HEK293 (cell line): ENCODE results near the gene IL34.

ENCODE experiments used
- CTCF ChIA-PET: fragments of 350-600 bp; formaldehyde crosslinking; extraction: SDS; loops from one replicate; lab custom pipeline; 2021; ENCODE audit warnings: antibody characterized with exemption; lab: Yijun Ruan, JAX
- POLR2A ChIA-PET: fragments of 300-600 bp; formaldehyde crosslinking; extraction: SDS; loops from one replicate; lab custom pipeline; 2020; ENCODE audit warnings: antibody characterized with exemption, inconsistent platforms; lab: Yijun Ruan, JAX
- H3K27ac ChIP-seq: fragments of 200-500 bp; sonication (Bioruptor generic); 2 replicates; pipeline ENCODE4 v1.5.1; 2014; ENCODE audit warnings: low read depth, low read length, control low read depth, inconsistent platforms; ENCODE audit errors: extremely low read depth
- H3K36me3 ChIP-seq, 2 experiments: fragments of 200-500 bp in 1 of 2; sonication (Bioruptor generic) in 1 of 2; 1 replicate in 1 of 2; 2 replicates in 1 of 2; pipeline ENCODE4 v1.5.1; 2014 to 2017; ENCODE audit warnings: inconsistent platforms in 2 of 2, low read length in 2 of 2; ENCODE audit not compliant: control insufficient read depth in 2 of 2, insufficient read depth in 1 of 2
- H3K4me1 ChIP-seq: fragments of 200-500 bp; sonication (Bioruptor generic); 2 replicates; pipeline ENCODE4 v1.5.1; 2014; ENCODE audit warnings: mild to moderate bottlenecking, low read length, inconsistent platforms; ENCODE audit not compliant: control insufficient read depth, insufficient read depth
- H3K4me3 ChIP-seq: 2 replicates; pipeline ENCODE4 v1.5.1; 2011; ENCODE audit warnings: low read depth, mild to moderate bottlenecking, control low read depth, low read length, moderate library complexity
- H3K9me3 ChIP-seq: fragments of 200-500 bp; sonication (Bioruptor generic); 2 replicates; pipeline ENCODE4 v1.5.1; 2014; ENCODE audit warnings: low read depth, low read length, inconsistent platforms; ENCODE audit not compliant: control insufficient read depth, insufficient read depth
- GLIS2 ChIP-seq: fragments of 450-650 bp; formaldehyde crosslinking; IDR thresholded peaks from 2 replicates; pipeline ENCODE4 v1.5.1; 2016; ENCODE audit warnings: missing biosample characterization, missing genetic modification characterization
- KLF9 ChIP-seq: fragments of 450-650 bp; formaldehyde crosslinking; IDR thresholded peaks from 2 replicates; pipeline ENCODE4 v1.5.1; 2016; ENCODE audit warnings: missing biosample characterization, missing genetic modification characterization, low read depth
- SP7 ChIP-seq: fragments of 450-650 bp; formaldehyde crosslinking; IDR thresholded peaks from 2 replicates; pipeline ENCODE4 v1.5.1; 2016; ENCODE audit warnings: missing biosample characterization, missing genetic modification characterization
- YY1 ChIP-seq: fragments of 450-650 bp; formaldehyde crosslinking; IDR thresholded peaks from 2 replicates; pipeline ENCODE4 v1.5.1; 2018; ENCODE audit warnings: missing biosample characterization, missing genetic modification characterization
- ZBTB8A ChIP-seq: fragments of 450-650 bp; formaldehyde crosslinking; IDR thresholded peaks from 2 replicates; pipeline ENCODE4 v1.5.1; 2016; ENCODE audit warnings: missing biosample characterization, missing genetic modification characterization
- ZFP3 ChIP-seq: fragments of 450-650 bp; formaldehyde crosslinking; IDR thresholded peaks from 2 replicates; pipeline ENCODE4 v1.5.1; 2016; ENCODE audit warnings: low read depth, missing biosample characterization, missing genetic modification characterization
- ZFP69B ChIP-seq: fragments of 450-650 bp; formaldehyde crosslinking; IDR thresholded peaks from 2 replicates; pipeline ENCODE4 v1.5.1; 2016; ENCODE audit warnings: missing biosample characterization, missing genetic modification characterization
- ZNF146 ChIP-seq: fragments of 450-650 bp; formaldehyde crosslinking; IDR thresholded peaks from 2 replicates; pipeline ENCODE4 v1.5.1; 2016; ENCODE audit warnings: missing biosample characterization, missing genetic modification characterization
- ZXDB ChIP-seq: fragments of 450-650 bp; formaldehyde crosslinking; IDR thresholded peaks from 2 replicates; pipeline ENCODE4 v1.5.1; 2016; ENCODE audit warnings: missing biosample characterization, missing genetic modification characterization
- TF ChIP-seq, protein P1 (sequence below): sonication (generic); formaldehyde crosslinking; IDR thresholded peaks from 2 replicates; pipeline ENCODE4 v1.8.1; 2022; ENCODE audit warnings: mild to moderate bottlenecking, moderate library complexity, missing genetic modification reagents
- TF ChIP-seq, protein P2 (sequence below): fragments of 450-650 bp; formaldehyde crosslinking; IDR thresholded peaks from 2 replicates; pipeline ENCODE4 v1.5.1; 2016; ENCODE audit warnings: missing biosample characterization, missing genetic modification characterization
- TF ChIP-seq, protein P3 (sequence below): fragments of 450-650 bp; formaldehyde crosslinking; IDR thresholded peaks from 2 replicates; pipeline ENCODE4 v1.5.1; 2016; ENCODE audit warnings: missing biosample characterization, missing genetic modification characterization
- TF ChIP-seq, protein P4 (sequence below): fragments of 450-650 bp; formaldehyde crosslinking; optimal IDR thresholded peaks from 2 replicates; pipeline ENCODE3; 2016; ENCODE audit warnings: missing biosample characterization, mild to moderate bottlenecking, missing genetic modification characterization
- TF ChIP-seq, protein P5 (sequence below): fragments of 450-650 bp; formaldehyde crosslinking; IDR thresholded peaks from 2 replicates; pipeline ENCODE4; 2016; ENCODE audit warnings: missing biosample characterization, missing genetic modification characterization
- TF ChIP-seq, protein P6 (sequence below): fragments of 450-650 bp; formaldehyde crosslinking; IDR thresholded peaks from 2 replicates; pipeline ENCODE4 v1.5.1; 2016; ENCODE audit warnings: missing biosample characterization, missing genetic modification characterization

The IL34 gene

DNA sequence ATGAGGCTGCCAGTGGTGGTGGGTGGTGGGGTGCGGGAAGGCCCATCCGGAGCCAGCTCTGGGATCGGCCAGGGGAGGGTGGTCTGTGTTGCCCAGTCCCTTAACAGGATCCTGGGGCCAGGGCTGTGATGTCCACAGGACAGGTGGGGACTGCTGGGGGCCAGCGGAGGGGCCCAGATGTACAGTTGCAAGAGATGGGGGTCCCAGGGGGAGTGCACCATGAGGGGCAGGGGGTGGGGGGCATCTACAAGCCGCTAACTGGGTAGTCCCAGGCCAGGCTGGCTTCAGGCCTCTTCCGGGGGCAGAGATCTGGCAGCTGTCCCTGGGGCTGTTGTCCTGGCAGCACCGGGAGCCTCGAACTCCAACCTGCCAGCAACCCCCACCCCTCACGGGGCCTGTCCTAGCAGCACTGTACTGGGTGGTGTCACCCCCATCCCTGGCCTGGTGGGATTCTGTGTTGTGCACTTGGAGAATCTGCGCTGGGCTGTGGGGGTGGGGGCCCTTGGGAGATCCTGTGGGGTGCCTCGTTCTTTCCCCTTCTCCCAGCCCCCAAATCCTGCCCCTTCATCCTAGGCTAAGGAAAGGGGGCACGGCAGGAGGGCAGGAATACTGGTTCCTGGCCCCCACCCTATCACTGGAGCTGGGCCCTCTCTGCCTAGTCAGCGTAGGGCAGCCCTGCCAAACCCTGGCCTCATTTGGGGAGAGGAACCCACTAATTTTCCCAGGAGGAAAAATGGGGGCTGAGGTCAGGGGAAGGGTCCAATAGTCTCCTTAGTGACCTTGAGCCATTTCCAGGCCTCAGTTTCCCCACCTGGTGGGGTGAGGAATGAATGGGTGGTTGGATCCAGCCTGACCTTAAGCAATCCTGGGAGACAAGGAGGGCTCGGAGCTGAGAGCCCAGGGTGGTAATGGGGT, 38.0 kb downstream of the IL34 start:
- peaks cover 13% of the 10 kb centered on the region for H3K4me1 ChIP-seq
- ChIA-PET POLR2A (interaction anchor here (0.5 kb wide), 1 partner anchor 802 kb away, joined by 6 read pairs; no protein-coding TSS in a partner anchor), CTCF (no interaction called here)

DNA sequence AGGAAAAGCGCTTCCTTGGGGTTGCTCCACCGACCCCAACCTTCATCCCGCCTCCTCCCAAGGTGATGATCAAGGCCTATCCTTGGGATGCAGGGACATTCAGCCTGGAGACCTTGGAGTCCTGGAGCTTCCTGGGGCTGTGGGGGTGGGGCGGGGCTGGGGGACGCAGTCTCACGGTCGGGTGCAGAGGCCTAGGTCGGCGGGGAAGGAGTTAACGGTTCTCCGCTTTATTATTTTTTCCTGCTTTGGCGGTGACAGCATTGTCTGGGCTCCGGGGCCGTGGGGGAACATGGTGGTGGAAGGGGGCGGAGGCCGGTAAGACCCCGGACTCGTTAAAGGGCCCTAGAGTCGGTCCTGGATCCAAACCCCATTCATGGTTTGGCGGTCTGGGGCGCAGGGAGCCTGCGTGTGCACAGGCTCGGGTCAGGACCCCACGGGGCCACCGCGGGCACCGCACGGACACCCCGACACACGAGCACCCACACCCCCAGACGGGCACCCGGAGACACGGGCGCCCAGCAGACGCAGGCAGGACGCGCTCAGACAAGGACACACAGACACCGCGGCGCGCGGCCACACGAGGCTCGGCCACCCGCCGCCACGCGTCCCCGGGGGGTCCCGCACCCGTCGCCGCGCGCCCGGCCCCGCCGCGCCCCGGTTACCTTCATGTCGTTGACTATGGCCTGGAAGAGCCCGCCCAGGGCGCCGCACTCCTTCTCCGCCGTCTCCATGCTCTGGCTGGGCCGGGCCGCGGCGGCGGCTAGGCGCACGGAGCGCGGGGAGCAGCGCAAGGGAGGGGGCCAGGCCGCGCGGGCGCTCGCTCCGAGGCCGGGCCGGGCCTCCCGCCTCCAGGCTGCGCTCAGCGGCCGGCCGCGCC, 38.9 kb downstream of the IL34 start:
- POLR2A ChIA-PET = interaction anchor here (0.5 to 1.0 kb wide), 2 partner anchors 30 to 703 kb away, joined by 3 read pairs; no protein-coding TSS in a partner anchor
- Histone ChIP-seq H3K4me3 (peak overlapping the region; percentile 58), H3K36me3 (peaks cover 0 to 22% of the 10 kb centered on the region in 2 experiments; a peak in 1 of 3 replicates), H3K9me3 (no peaks in the 10 kb centered on the region), H3K4me1 (peaks cover 13% of the 10 kb centered on the region), H3K27ac (peak overlapping the region; percentile 86; the same call in 1 of the 2 replicates)
- CTCF ChIA-PET = no interaction called here
- no peak for TF ChIP-seq ZFP69B
- peak; percentile 48 for TF ChIP-seq ZBTB8A (tag by site-specific recombination)
- TF ChIP-seq YY1 (tag by site-specific recombination) = no peak
- TF ChIP-seq SP7 = 0 out of 2 replicates have a peak, but pooled peaks have one; percentile 14
- TF ChIP-seq, protein P1, sequence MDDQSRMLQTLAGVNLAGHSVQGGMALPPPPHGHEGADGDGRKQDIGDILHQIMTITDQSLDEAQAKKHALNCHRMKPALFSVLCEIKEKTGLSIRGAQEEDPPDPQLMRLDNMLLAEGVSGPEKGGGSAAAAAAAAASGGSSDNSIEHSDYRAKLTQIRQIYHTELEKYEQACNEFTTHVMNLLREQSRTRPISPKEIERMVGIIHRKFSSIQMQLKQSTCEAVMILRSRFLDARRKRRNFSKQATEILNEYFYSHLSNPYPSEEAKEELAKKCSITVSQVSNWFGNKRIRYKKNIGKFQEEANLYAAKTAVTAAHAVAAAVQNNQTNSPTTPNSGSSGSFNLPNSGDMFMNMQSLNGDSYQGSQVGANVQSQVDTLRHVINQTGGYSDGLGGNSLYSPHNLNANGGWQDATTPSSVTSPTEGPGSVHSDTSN = peak; percentile 7; the same call in 1 of the 2 replicates
- TF ChIP-seq ZNF146 (tag by site-specific recombination) = no peak
- peak; percentile 11; the same call in 1 of the 2 replicates for TF ChIP-seq ZXDB (tag by site-specific recombination)
- TF ChIP-seq, protein P2, sequence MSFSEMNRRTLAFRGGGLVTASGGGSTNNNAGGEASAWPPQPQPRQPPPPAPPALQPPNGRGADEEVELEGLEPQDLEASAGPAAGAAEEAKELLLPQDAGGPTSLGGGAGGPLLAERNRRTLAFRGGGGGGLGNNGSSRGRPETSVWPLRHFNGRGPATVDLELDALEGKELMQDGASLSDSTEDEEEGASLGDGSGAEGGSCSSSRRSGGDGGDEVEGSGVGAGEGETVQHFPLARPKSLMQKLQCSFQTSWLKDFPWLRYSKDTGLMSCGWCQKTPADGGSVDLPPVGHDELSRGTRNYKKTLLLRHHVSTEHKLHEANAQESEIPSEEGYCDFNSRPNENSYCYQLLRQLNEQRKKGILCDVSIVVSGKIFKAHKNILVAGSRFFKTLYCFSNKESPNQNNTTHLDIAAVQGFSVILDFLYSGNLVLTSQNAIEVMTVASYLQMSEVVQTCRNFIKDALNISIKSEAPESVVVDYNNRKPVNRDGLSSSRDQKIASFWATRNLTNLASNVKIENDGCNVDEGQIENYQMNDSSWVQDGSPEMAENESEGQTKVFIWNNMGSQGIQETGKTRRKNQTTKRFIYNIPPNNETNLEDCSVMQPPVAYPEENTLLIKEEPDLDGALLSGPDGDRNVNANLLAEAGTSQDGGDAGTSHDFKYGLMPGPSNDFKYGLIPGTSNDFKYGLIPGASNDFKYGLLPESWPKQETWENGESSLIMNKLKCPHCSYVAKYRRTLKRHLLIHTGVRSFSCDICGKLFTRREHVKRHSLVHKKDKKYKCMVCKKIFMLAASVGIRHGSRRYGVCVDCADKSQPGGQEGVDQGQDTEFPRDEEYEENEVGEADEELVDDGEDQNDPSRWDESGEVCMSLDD (tag by site-specific recombination) = 0 out of 2 replicates have a peak, but pooled peaks have one; percentile 54
- TF ChIP-seq ZFP3 (tag by site-specific recombination) = no peak
- TF ChIP-seq, protein P3, sequence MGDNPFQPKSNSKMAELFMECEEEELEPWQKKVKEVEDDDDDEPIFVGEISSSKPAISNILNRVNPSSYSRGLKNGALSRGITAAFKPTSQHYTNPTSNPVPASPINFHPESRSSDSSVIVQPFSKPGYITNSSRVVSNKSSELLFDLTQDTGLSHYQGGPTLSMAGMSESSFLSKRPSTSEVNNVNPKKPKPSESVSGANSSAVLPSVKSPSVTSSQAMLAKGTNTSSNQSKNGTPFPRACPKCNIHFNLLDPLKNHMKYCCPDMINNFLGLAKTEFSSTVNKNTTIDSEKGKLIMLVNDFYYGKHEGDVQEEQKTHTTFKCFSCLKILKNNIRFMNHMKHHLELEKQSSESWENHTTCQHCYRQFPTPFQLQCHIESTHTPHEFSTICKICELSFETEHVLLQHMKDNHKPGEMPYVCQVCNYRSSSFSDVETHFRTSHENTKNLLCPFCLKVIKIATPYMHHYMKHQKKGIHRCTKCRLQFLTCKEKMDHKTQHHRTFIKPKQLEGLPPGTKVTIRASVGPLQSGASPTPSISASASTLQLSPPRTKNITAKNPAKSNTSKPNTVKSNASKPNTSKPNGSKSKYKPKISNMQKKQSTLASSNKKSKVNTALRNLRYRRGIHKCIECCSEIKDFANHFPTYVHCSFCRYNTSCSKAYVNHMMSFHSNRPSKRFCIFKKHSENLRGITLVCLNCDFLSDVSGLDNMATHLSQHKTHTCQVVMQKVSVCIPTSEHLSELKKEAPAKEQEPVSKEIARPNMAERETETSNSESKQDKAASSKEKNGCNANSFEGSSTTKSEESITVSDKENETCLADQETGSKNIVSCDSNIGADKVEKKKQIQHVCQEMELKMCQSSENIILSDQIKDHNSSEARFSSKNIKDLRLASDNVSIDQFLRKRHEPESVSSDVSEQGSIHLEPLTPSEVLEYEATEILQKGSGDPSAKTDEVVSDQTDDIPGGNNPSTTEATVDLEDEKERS = no peak
- TF ChIP-seq, protein P4, sequence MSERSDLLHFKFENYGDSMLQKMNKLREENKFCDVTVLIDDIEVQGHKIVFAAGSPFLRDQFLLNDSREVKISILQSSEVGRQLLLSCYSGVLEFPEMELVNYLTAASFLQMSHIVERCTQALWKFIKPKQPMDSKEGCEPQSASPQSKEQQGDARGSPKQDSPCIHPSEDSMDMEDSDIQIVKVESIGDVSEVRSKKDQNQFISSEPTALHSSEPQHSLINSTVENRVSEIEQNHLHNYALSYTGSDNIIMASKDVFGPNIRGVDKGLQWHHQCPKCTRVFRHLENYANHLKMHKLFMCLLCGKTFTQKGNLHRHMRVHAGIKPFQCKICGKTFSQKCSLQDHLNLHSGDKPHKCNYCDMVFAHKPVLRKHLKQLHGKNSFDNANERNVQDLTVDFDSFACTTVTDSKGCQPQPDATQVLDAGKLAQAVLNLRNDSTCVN (tag by site-specific recombination) = peak; percentile 72
- peak; percentile 62 for TF ChIP-seq KLF9 (tag by site-specific recombination)

More for the DNA sequence above, 38.0 kb downstream of the IL34 start:
- no peaks in the 10 kb centered on the region for H3K9me3 ChIP-seq
- TF ChIP-seq, protein P5, sequence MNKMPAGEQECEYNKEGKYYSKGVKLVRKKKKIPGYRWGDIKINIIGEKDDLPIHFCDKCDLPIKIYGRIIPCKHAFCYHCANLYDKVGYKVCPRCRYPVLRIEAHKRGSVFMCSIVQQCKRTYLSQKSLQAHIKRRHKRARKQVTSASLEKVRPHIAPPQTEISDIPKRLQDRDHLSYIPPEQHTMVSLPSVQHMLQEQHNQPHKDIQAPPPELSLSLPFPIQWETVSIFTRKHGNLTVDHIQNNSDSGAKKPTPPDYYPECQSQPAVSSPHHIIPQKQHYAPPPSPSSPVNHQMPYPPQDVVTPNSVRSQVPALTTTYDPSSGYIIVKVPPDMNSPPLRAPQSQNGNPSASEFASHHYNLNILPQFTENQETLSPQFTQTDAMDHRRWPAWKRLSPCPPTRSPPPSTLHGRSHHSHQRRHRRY (tag by site-specific recombination) = no peak
- 0 out of 2 replicates have a peak, but pooled peaks have one; percentile 24 for TF ChIP-seq GLIS2
- TF ChIP-seq, protein P6, sequence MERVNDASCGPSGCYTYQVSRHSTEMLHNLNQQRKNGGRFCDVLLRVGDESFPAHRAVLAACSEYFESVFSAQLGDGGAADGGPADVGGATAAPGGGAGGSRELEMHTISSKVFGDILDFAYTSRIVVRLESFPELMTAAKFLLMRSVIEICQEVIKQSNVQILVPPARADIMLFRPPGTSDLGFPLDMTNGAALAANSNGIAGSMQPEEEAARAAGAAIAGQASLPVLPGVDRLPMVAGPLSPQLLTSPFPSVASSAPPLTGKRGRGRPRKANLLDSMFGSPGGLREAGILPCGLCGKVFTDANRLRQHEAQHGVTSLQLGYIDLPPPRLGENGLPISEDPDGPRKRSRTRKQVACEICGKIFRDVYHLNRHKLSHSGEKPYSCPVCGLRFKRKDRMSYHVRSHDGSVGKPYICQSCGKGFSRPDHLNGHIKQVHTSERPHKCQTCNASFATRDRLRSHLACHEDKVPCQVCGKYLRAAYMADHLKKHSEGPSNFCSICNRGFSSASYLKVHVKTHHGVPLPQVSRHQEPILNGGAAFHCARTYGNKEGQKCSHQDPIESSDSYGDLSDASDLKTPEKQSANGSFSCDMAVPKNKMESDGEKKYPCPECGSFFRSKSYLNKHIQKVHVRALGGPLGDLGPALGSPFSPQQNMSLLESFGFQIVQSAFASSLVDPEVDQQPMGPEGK (tag by site-specific recombination) = peak; percentile 24; the same call in 1 of the 2 replicates
- H3K4me3 ChIP-seq = peak overlapping the region; percentile 58
- peaks cover 0 to 27% of the 10 kb centered on the region in 2 experiments; a peak in 2 of 3 replicates for H3K36me3 ChIP-seq
- H3K27ac ChIP-seq = no peak overlapping the region; the same call in 1 of the 2 replicates
